SU-DHL-6 (cell line): ENCODE data around the gene PEX12.
"Not testable (repeated sequence)": the region's sequence is repeated elsewhere in the genome, so short reads cannot be mapped to it uniquely, and the experiment has no call there.

Source experiments
- H2AFZ ChIP-seq: fragments of 200-600 bp; sonication (generic); 2 replicates; pipeline ENCODE4 v1.6.1; 2014; ENCODE audit warnings: low read depth, mild to moderate bottlenecking, moderate library complexity, mixed read lengths, antibody characterized with exemption, low read length; ENCODE audit not compliant: severe bottlenecking
- H3F3A ChIP-seq: fragments of 200-600 bp; shearing (Covaris generic); 2 replicates; pipeline ENCODE4 v1.6.0; 2016; ENCODE audit warnings: antibody characterized with exemption, mild to moderate bottlenecking; ENCODE audit not compliant: insufficient read depth
- H3K27ac ChIP-seq: fragments of 200-600 bp; sonication (generic); 2 replicates; pipeline ENCODE4 v1.5.1; 2016; ENCODE audit warnings: low read depth, mild to moderate bottlenecking, low read length, moderate library complexity, mixed read lengths
- H3K27me3 ChIP-seq: fragments of 200-600 bp; sonication (generic), shearing (Covaris generic); 2 replicates; pipeline ENCODE4 v1.6.0; 2014; ENCODE audit warnings: mild to moderate bottlenecking, low read length
- H3K36me3 ChIP-seq: fragments of 200-600 bp; sonication (generic); 2 replicates; pipeline ENCODE4 v1.6.1; 2014; ENCODE audit warnings: mild to moderate bottlenecking, low read length, mixed read lengths
- H3K4me2 ChIP-seq: fragments of 300-600, 200-600 bp; shearing (Covaris generic), sonication (generic); 2 replicates; pipeline ENCODE4 v1.6.0; 2014; ENCODE audit warnings: low read length, low read depth, mild to moderate bottlenecking; ENCODE audit not compliant: poor library complexity, severe bottlenecking
- H3K4me3 ChIP-seq: fragments of 200-600 bp; sonication (generic); 2 replicates; pipeline ENCODE4 v1.5.1; 2014; ENCODE audit warnings: antibody characterized with exemption, low read length, mild to moderate bottlenecking, mixed read lengths; ENCODE audit not compliant: insufficient read depth, poor library complexity, severe bottlenecking
- H3K79me2 ChIP-seq: fragments of 200-600 bp; sonication (generic); 2 replicates; pipeline ENCODE4 v1.6.1; 2014; ENCODE audit warnings: mild to moderate bottlenecking, low read length, moderate library complexity; ENCODE audit not compliant: insufficient read depth
- H3K9ac ChIP-seq: fragments of 200-600 bp; sonication (generic); 2 replicates; pipeline ENCODE4 v1.7.0; 2014; ENCODE audit warnings: mild to moderate bottlenecking, low read length
- H3K9me2 ChIP-seq: fragments of 200-600 bp; sonication (generic); replicated peaks from 2 replicates; pipeline ENCODE4 v1.6.1; 2014; ENCODE audit warnings: low read length; ENCODE audit not compliant: insufficient read depth
- H3K9me3 ChIP-seq: fragments of 200-600 bp; sonication (generic); 2 replicates; pipeline ENCODE4 v1.6.1; 2014; ENCODE audit warnings: low read length, mixed read lengths; ENCODE audit not compliant: insufficient read depth
- H4K20me1 ChIP-seq: fragments of 200-600 bp; sonication (generic); 2 replicates; pipeline ENCODE4 v1.6.1; 2014; ENCODE audit warnings: low read depth, mild to moderate bottlenecking, antibody characterized with exemption, low read length, moderate library complexity, mixed read lengths
- EZH2phosphoT487 ChIP-seq: fragments of 200-600 bp; sonication (generic), shearing (Covaris generic); conservative IDR thresholded peaks from 2 replicates; pipeline ENCODE4 v1.6.1; 2018; ENCODE audit warnings: mild to moderate bottlenecking, antibody characterized with exemption, low read length, moderate library complexity, mixed read lengths
- TF ChIP-seq, protein P1 (sequence below): fragments of 200-600 bp; sonication (generic); IDR thresholded peaks from one replicate; pipeline ENCODE4 v1.5.1; 2017; ENCODE audit warnings: antibody characterized with exemption, mild to moderate bottlenecking, low read length, moderate library complexity; ENCODE audit not compliant: insufficient read depth, poor library complexity, severe bottlenecking

Gene PEX12

DNA sequence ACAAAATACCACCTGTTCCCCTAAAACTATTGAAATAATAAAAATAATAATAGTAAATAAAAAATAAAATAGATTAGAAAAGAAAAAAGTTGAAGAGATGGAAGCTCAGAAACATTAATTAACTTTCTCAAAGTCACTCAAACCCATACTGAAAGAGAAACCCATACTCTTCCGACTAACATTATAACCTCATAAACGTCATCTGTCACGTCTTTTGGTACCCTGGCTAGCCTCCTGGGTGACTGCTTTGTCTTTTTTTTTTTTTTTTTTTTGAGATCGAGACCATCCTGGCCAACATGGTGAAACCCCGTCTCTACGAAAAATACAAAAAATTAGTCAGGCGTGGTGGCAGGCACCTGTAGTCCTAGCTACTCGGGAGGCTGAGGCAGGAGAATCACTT lies 48.5 kb downstream of the PEX12 start:
- no peaks in the 10 kb centered on the region for H3K79me2 ChIP-seq
- H3F3A ChIP-seq: no peaks in the 10 kb centered on the region
- H3K9me3 ChIP-seq: no peaks in the 10 kb centered on the region
- TF ChIP-seq, protein P1, sequence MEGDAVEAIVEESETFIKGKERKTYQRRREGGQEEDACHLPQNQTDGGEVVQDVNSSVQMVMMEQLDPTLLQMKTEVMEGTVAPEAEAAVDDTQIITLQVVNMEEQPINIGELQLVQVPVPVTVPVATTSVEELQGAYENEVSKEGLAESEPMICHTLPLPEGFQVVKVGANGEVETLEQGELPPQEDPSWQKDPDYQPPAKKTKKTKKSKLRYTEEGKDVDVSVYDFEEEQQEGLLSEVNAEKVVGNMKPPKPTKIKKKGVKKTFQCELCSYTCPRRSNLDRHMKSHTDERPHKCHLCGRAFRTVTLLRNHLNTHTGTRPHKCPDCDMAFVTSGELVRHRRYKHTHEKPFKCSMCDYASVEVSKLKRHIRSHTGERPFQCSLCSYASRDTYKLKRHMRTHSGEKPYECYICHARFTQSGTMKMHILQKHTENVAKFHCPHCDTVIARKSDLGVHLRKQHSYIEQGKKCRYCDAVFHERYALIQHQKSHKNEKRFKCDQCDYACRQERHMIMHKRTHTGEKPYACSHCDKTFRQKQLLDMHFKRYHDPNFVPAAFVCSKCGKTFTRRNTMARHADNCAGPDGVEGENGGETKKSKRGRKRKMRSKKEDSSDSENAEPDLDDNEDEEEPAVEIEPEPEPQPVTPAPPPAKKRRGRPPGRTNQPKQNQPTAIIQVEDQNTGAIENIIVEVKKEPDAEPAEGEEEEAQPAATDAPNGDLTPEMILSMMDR: no peak
- TF ChIP-seq EZH2phosphoT487: no peak
- H3K9ac ChIP-seq: no peak overlapping the region
- no peaks in the 10 kb centered on the region for H3K36me3 ChIP-seq
- H2AFZ ChIP-seq: no peak overlapping the region
- no peaks in the 10 kb centered on the region for H4K20me1 ChIP-seq
- H3K27me3 ChIP-seq: peaks cover 3% of the 10 kb centered on the region; the same call in 1 of the 2 replicates
- H3K9me2 ChIP-seq: no peaks in the 10 kb centered on the region
- no peak overlapping the region for H3K27ac ChIP-seq
- no peak overlapping the region for H3K4me2 ChIP-seq
- no peak overlapping the region for H3K4me3 ChIP-seq

- H3K27ac ChIP-seq, H3F3A ChIP-seq, H4K20me1 ChIP-seq, H3K36me3 ChIP-seq, H2AFZ ChIP-seq, H3K4me3 ChIP-seq, H3K4me2 ChIP-seq, H3K79me2 ChIP-seq, H3K9me3 ChIP-seq, H3K9me2 ChIP-seq, H3K9ac ChIP-seq, H3K27me3 ChIP-seq: not testable (repeated sequence)
Observed at GRCh38 chr17:35529326-35529725, 49.0 kb downstream of the PEX12 start.
